Stimulated activated CD8-positive, alpha-beta memory T cell treated with anti-CD3 and anti-CD28 coated beads, Interleukin-4, amount 100 ng/mL, for 48 hours (primary cell): ENCODE measurements around the gene KCNG2.

Source experiments
- DNase-seq: peaks from one replicate; pipeline ENCODE4 v3.0.0-alpha.2; 2020

The KCNG2 gene

GRCh38 chr18:79912994-79913831 is 115.5 kb downstream of the KCNG2 start:
- peak; percentile 19 for DNase-seq

- DNase-seq, result peak; percentile 22
These were observed 116.9 kb downstream of the KCNG2 start for GRCh38 chr18:79914614-79915160.

DNA sequence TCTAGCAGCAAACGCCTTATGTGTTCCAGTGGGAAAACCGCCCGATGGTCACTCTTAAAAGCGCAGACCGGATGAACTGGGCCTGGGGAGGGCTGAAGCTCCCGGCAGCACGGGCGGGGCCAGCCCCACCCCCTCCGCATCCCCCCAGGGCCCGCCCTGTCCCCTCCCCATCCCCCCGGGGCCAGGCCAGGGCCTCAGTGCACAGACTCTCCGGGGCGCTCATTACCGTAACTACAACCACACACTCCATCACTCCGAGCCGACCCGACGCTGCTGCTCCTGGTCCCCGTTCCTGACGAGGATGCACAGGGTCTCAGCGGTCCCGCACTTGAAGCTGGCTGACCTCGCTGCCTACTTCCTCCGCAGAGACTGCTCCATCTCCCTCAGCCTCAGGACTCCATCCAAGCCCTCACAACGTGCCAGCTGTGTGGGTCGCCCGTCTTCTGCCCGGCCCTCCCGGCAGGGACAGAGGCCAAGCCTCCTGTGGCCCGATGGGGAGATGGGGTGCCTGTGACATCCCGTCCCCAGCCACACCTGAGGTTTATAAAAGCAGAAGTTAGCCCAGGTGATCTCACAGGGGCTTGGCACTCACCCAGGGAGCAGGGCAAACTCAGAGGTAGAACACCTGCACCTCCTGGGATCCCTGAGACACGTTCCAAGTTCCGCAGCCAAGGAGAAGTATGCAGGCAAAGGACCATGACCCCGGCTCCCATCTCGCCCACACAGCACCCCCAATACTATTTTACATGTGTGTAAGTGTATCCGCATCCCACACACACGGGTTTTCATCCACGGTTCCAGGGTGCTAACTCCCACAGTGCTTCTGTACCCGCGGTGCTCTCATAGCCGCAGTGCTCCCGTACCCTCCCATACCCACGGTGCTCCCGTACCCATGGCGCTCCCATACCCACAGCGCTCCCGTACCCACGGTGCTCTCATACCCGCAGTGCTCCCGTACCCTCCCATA is 117.7 kb downstream of the KCNG2 start:
- DNase-seq, result peak; percentile 20

- no peak for DNase-seq
These were observed 118.4 kb downstream of the KCNG2 start for GRCh38 chr18:79916128-79916494.

- peak; percentile 17 for DNase-seq
These were observed 118.9 kb downstream of the KCNG2 start for GRCh38 chr18:79916546-79917168.

DNA sequence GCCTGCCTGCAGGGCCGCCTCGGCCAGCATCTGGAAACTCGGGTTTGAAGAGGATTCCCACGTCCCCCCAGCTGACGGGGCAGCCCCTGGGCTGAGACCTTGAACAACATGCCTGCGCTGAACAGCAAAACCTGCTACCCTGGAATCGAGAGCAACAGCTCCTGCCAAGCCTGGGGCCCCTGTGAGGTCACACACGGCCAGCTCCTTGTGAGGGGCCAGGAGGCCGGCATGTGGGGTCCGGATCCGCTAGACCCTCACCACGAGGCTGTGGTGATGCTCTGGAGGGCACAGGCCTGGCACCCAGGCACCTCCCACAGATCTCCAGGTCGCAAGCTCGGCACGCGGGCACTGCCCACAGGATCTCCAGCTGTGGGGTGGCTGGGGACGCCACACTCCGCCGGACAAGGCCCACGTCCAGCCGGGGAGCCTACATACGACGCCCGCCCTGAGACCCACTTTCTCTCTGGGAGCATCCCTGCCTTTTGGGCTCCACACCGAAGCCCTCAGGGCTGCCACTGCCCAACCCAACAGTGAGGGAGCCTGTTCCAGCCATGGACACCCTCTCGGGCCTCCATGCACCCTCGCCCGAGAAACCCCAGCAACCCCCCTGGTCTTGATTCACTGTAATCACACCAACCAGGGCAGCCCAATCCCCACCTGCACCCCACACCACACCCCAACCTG is 119.6 kb downstream of the KCNG2 start:
- DNase-seq, result peak; percentile 13

GRCh38 chr18:79917853-79918614 is 120.3 kb downstream of the KCNG2 start:
- DNase-seq, result peak; percentile 11

GRCh38 chr18:79918615-79919011 is 120.9 kb downstream of the KCNG2 start:
- peak; percentile 14 for DNase-seq

DNA sequence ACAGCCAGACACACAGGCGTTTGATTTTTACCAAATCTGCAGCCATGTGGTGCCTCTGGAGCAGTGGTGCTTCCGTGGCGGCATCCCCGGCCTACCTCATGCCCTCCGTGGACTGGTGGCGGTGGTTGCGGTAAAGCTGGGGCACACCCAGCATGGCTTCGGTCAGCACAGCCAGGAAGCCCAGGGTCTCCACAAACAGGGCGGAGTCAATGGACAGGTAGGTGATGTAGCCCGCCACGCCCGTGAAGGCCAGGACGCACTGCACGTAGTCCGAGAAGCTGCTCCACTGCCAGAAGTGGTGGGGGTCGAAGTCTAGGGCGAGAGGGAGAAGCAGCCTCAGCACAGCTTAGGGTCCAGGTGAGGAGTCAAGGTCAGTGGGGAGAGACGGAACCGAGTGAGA is 121.4 kb downstream of the KCNG2 start:
- peak; percentile 21 for DNase-seq

DNA sequence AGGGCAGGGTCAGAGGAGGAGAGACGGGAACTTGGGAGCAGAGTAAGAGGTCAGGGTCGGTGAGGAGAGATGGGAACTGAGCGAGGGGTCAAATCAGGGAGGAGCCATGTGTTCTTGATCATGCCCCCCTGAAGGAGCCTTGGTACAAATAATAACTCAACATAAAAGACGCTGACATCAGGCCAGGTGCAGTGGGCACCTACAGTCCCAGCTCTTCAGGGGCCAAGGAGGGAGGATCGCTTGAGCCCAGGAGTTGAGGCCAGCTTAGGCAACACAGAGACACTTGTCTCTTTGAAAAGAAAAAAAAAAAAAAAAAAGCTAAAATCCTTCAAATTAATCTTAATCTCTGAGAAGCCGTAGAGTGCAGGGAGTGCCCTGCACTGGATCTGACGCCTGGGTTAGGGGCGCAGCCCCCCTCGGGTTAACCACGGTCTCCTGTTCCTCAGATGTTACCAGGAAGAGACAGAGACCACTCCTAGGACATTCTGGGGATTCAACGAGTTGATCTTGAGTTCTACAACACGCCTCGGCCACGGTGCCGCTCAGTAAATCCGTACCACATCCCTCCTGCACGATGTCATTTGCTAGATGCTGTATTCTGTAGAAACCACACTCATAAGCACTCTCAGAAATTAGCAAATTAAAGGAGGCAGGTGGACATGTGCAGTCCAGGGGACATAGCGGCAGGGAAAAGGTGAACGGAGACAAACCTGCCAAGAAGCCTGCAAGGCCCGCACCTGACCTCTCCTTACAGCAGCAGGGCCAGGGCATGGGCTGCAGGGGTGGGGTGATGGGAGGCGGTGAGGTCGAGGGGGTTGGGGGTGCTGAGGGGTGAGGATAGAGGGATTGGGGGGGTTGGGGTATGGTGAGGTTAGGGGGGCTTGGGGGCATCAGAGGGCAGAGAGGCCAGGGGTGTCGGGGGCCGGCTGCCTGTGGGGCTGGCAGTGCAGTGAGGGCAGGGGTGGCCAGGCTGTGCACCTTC is 124.5 kb downstream of the KCNG2 start:
- DNase-seq, result no peak

GRCh38 chr18:79922971-79923411 is 125.3 kb downstream of the KCNG2 start:
- DNase-seq, result no peak

- DNase-seq, result no peak
These were observed 126.3 kb downstream of the KCNG2 start for GRCh38 chr18:79923896-79924585.

GRCh38 chr18:79924814-79925731 is 127.3 kb downstream of the KCNG2 start:
- no peak for DNase-seq

DNA sequence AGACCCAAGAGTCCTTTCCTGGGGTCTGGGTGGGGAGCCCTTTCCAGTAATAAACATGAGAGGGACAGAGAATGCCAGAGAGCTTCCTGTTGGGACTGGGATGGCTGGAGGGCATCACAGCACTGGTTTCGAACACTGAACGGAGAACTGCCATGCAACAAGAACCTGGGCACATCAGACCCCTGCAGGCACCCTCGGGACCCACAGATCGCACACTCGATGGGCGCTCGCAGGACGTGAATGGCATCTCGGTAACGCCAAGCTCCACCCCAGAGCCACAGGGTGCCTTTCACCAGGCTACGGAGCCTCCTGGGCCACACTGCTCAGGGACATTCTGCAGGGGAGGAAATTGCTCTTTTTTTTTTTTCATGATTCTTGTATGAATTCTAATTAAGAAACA is 128.6 kb downstream of the KCNG2 start:
- DNase-seq, result no peak

DNA sequence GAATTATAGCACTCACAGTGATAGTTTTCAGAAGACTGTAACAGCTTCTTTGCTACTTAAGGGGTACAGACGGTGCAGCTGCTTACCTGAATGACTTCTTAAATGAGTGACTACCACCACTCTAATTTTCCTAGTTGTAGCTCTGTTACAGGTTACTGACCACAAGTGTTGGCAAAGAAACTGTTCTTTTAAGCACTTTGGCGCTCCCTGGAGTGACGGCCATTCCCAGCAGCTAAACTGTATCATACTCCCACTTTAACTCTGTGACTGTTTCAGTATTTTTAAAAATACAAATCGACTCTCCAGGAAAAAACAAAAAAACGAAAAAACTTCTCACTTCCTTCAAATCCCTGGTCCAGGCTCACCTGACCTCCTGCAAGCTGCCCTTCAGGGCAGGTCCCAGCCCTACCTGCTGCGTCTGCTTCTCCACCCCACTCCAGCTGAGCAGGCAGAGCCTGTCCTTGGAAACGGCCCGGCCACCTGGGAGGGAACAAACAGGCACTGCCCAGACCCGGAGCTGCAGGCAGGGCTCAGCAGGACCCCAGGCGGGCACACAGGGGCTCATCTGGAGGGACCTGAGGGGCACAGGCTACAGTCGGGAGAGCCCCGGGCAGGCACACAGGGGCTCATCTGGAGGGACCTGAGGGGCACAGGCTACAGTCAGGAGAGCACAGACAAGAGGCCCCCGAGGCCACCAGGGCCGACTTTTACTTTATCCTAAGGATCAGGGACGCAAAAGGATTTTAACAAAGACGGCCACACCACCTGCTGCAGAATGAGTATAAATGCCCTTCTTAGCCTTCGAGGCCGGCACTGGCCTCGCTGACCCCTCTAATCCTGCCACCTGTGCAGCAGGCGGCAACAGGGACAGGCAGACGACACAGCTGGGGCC is 129.2 kb downstream of the KCNG2 start:
- no peak for DNase-seq

DNA sequence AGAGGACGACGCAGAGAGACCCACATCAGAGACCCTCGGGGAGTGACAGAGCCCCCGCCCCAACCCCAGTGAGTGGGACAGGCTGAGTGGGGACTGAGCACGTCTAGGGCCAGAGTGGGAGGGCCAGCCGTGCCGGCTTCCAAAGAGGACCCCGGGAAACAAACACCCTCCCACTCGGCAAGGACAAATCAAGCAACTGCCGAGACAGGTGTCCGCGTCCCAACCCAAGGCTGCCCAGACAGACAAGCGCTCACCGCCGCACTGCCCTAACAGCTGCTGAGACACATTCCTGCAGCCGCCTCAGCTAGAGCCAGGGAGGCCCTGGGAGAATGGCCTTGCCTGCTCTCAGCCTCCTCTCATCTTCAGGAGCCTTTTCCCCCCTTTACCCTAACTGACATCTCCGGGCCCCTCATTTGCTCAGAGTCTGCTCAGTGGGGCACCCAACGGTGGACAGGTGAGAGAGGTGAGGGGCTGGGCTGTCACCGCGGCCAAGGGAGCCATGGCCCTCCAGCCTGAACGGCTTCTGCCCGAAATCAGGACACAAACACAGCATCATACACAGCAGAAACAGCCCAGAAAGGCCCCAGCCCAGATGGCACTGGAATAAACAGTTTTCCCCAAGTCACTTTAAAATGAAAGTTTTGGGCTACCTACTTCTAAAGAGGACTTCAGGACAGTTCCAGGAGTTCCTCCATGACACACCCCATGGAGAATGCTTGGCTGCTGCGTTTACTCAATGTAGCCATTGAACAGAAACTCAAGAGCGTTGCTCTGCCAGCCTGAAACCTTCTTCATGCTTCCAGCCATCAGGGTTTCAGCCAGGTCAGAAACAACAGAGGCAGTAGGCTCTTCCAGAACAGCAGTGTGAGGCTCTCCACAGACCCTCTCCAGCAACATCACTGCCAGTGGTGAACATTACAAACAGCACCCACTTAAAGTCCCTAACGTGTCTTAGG is 130.1 kb downstream of the KCNG2 start:
- DNase-seq, result peak; percentile 13
